GM18520 (cell line): Measurements from ENCODE around the gene TNFRSF6B.

Experiments used
- ATAC-seq: cut with Tn5 transposase; IDR thresholded peaks from one replicate; pipeline ENCODE4 v1.9.1; 2021; ENCODE audit not compliant: unreplicated experiment

The TNFRSF6B gene

GRCh38 chr20:63735859-63736718 is 39.6 kb downstream of the TNFRSF6B start, which contains the start of gene LIME1:
TSS of gene LIME1 (plus strand) at chr20:63736664. CDS start at chr20:63737550, 886 bp downstream.
- ATAC-seq: no peak

GRCh38 chr20:63736893-63737694 is 40.6 kb downstream of the TNFRSF6B start:
- no peak for ATAC-seq

- ATAC-seq: no peak
Observed at GRCh38 chr20:63737695-63737944, 41.2 kb downstream of the TNFRSF6B start.

GRCh38 chr20:63737945-63738686 is 41.7 kb downstream of the TNFRSF6B start:
- no peak for ATAC-seq

- ATAC-seq: no peak
Observed at GRCh38 chr20:63738687-63739129, 42.3 kb downstream of the TNFRSF6B start.

- peak; percentile 33 for ATAC-seq
Observed at GRCh38 chr20:63739130-63740069, 42.9 kb downstream of the TNFRSF6B start, which contains the start of gene SLC2A4RG. TSS of gene SLC2A4RG (plus strand) at chr20:63739776. CDS start at chr20:63739913, 137 bp downstream.

GRCh38 chr20:63740070-63740626 is 43.7 kb downstream of the TNFRSF6B start:
- ATAC-seq: peak; percentile 13

GRCh38 chr20:63740627-63741353 is 44.3 kb downstream of the TNFRSF6B start:
- no peak for ATAC-seq

- ATAC-seq: no peak
Observed at GRCh38 chr20:63741354-63741675, 44.9 kb downstream of the TNFRSF6B start.

GRCh38 chr20:63741676-63742380 is 45.4 kb downstream of the TNFRSF6B start:
- no peak for ATAC-seq

GRCh38 chr20:63742381-63743024 is 46.1 kb downstream of the TNFRSF6B start:
- no peak for ATAC-seq

GRCh38 chr20:63743210-63743970 is 46.9 kb downstream of the TNFRSF6B start:
- no peak for ATAC-seq

- ATAC-seq: no peak
Observed at GRCh38 chr20:63744158-63744557, 47.7 kb downstream of the TNFRSF6B start.

- ATAC-seq: no peak
Observed at GRCh38 chr20:63744574-63745423, 48.3 kb downstream of the TNFRSF6B start.

GRCh38 chr20:63745424-63745805 is 49.0 kb downstream of the TNFRSF6B start:
- no peak for ATAC-seq

GRCh38 chr20:63745961-63746731 is 49.7 kb downstream of the TNFRSF6B start:
- no peak for ATAC-seq
